HG03575 (cell line): ENCODE results near the gene RRP8.

ENCODE experiments used
- ATAC-seq: cut with Tn5 transposase; IDR thresholded peaks from one replicate; pipeline ENCODE4 v1.9.1; 2021; ENCODE audit not compliant: unreplicated experiment, insufficient number of reproducible peaks, low FRiP score; ENCODE audit errors: extremely low read depth

RRP8 gene

GRCh38 chr11:6606471-6607189 is 3.2 kb upstream of the RRP8 start:
- ATAC-seq: peak; percentile 27

GRCh38 chr11:6604790-6605189 is 1.4 kb upstream of the RRP8 start:
- no peak for ATAC-seq

- ATAC-seq: no peak
Observed at GRCh38 chr11:6604081-6604626, 738 bp upstream of the RRP8 start.

- ATAC-seq: no peak
Observed at GRCh38 chr11:6602096-6602940, 1.1 kb downstream of the RRP8 start.

GRCh38 chr11:6601041-6601461 is 2.4 kb downstream of the RRP8 start:
- ATAC-seq: no peak

GRCh38 chr11:6599881-6600390 is 3.5 kb downstream of the RRP8 start:
- ATAC-seq: no peak

- ATAC-seq: no peak
Observed at GRCh38 chr11:6599449-6599848, 4.0 kb downstream of the RRP8 start.

GRCh38 chr11:6598555-6598954 is 4.9 kb downstream of the RRP8 start:
- no peak for ATAC-seq

GRCh38 chr11:6596239-6596877 is 7.1 kb downstream of the RRP8 start:
- ATAC-seq: no peak

GRCh38 chr11:6594142-6594768 is 9.2 kb downstream of the RRP8 start:
- no peak for ATAC-seq

GRCh38 chr11:6588018-6588417 is 15.4 kb downstream of the RRP8 start:
- ATAC-seq: no peak

GRCh38 chr11:6587360-6587953 is 16.0 kb downstream of the RRP8 start:
- ATAC-seq: no peak

GRCh38 chr11:6586434-6587359 is 16.7 kb downstream of the RRP8 start:
- no peak for ATAC-seq

- no peak for ATAC-seq
Observed at GRCh38 chr11:6584528-6584927, 18.9 kb downstream of the RRP8 start.

- ATAC-seq: no peak
Observed at GRCh38 chr11:6583584-6583983, 19.8 kb downstream of the RRP8 start.

- ATAC-seq: no peak
Observed at GRCh38 chr11:6579681-6580080, 23.7 kb downstream of the RRP8 start.

- ATAC-seq: no peak
Observed at GRCh38 chr11:6578134-6578533, 25.3 kb downstream of the RRP8 start.
